CD14-positive monocyte (primary cell): Measurements from ENCODE around the gene LINC00237. TPM values are rescaled to one million over a fixed set of nuclear protein-coding genes. Genes with fewer than 3 reads are reported as not detected.

ENCODE experiments used
- DNase-seq, 3 donors: peaks; one replicate each; pipeline ENCODE4 v3.0.0-alpha.2; 2011 to 2022
- H2AFZ ChIP-seq: 2 replicates; pipeline ENCODE4 v1.6.0; 2012; ENCODE audit warnings: mild to moderate bottlenecking, low read depth, low read length, inconsistent platforms; ENCODE audit not compliant: insufficient read depth, poor library complexity, severe bottlenecking
- H3K27ac ChIP-seq, 2 donors: 1 replicate in 1 of 2; 2 replicates in 1 of 2; pipeline ENCODE4 v1.5.1; 2012 to 2013; ENCODE audit warnings: low read length in 2 of 2, control low read depth in 1 of 2, inconsistent platforms in 1 of 2, low read depth in 1 of 2, mild to moderate bottlenecking in 1 of 2
- H3K27me3 ChIP-seq, 2 donors: one replicate each; pipeline versions ENCODE4 v1.6.0 to v1.6.1; 2011 to 2013; ENCODE audit warnings: low read length in 2 of 2; ENCODE audit not compliant: control insufficient read depth in 2 of 2, insufficient read depth in 2 of 2
- H3K36me3 ChIP-seq, 2 donors: replicated peaks in 1 of 2; 1 replicate in 1 of 2; 2 replicates in 1 of 2; pipeline versions ENCODE4 v1.5.1 to v1.6.1; 2012 to 2013; ENCODE audit warnings: low read length in 2 of 2, control low read depth in 1 of 2, inconsistent platforms in 1 of 2, mild to moderate bottlenecking in 1 of 2; ENCODE audit not compliant: insufficient read depth in 2 of 2, control insufficient read depth in 1 of 2
- H3K4me1 ChIP-seq, 2 donors: 1 replicate in 1 of 2; 2 replicates in 1 of 2; pipeline versions ENCODE4 v1.5.1 to v1.6.1; 2012 to 2013; ENCODE audit warnings: low read length in 2 of 2, control low read depth in 1 of 2, inconsistent platforms in 1 of 2, mild to moderate bottlenecking in 1 of 2, moderate library complexity in 1 of 2; ENCODE audit not compliant: insufficient read depth in 2 of 2, control insufficient read depth in 1 of 2
- H3K4me2 ChIP-seq: replicated peaks from 2 replicates; pipeline ENCODE3; 2012; ENCODE audit warnings: low read length, moderate library complexity, mild to moderate bottlenecking; ENCODE audit not compliant: poor library complexity, severe bottlenecking; ENCODE audit errors: extremely low read depth
- H3K4me3 ChIP-seq, 3 experiments: fragments of 200-600 bp in 1 of 3; sonication (generic) in 1 of 3; replicated peaks in 1 of 3; 1 replicate in 2 of 3; 2 replicates in 1 of 3; pipeline ENCODE4 v1.5.1; 2011 to 2013; ENCODE audit warnings: low read length in 3 of 3, mild to moderate bottlenecking in 3 of 3, control low read depth in 2 of 3, low read depth in 2 of 3, inconsistent platforms in 1 of 3, moderate library complexity in 1 of 3
- H3K79me2 ChIP-seq: 2 replicates; pipeline ENCODE4 v1.6.0; 2012; ENCODE audit warnings: mild to moderate bottlenecking, control low read depth, inconsistent platforms, low read length, moderate library complexity; ENCODE audit not compliant: insufficient read depth
- H3K9ac ChIP-seq: 2 replicates; pipeline ENCODE4 v1.6.0; 2017; ENCODE audit warnings: low read length, mild to moderate bottlenecking; ENCODE audit not compliant: insufficient read depth, poor library complexity, severe bottlenecking
- H3K9me3 ChIP-seq, 2 donors: replicated peaks in 1 of 2; 1 replicate in 1 of 2; 2 replicates in 1 of 2; pipeline versions ENCODE4 v1.5.1 to v1.6.1; 2012 to 2013; ENCODE audit warnings: low read length in 2 of 2, control low read depth in 1 of 2; ENCODE audit not compliant: control insufficient read depth in 1 of 2, insufficient read depth in 1 of 2
- H4K20me1 ChIP-seq: 2 replicates; pipeline ENCODE4 v1.6.0; 2012; ENCODE audit warnings: mild to moderate bottlenecking, low read length, control low read depth, moderate library complexity; ENCODE audit not compliant: insufficient read depth
- H3K27ac Mint-ChIP-seq, 7 donors: one replicate each; pipeline ENCODE4 v1.8.0; 2020; ENCODE audit warnings: mild to moderate bottlenecking in 7 of 7, mixed read lengths in 7 of 7, moderate library complexity in 6 of 7, inconsistent platforms in 2 of 7
- H3K27me3 Mint-ChIP-seq, 3 donors: one replicate each; pipeline ENCODE4 v1.8.0; 2021 to 2022; ENCODE audit warnings: low read depth in 3 of 3, mild to moderate bottlenecking in 3 of 3, mixed read lengths in 3 of 3, moderate library complexity in 3 of 3, inconsistent platforms in 1 of 3
- H3K36me3 Mint-ChIP-seq, 2 donors: one replicate each; pipeline ENCODE4 v1.8.0; 2020; ENCODE audit warnings: mixed read lengths in 2 of 2, inconsistent platforms in 1 of 2, mild to moderate bottlenecking in 1 of 2
- H3K4me1 Mint-ChIP-seq: one replicate; pipeline ENCODE4 v1.8.0; 2020; ENCODE audit warnings: mild to moderate bottlenecking, mixed read lengths
- H3K4me3 Mint-ChIP-seq, 2 donors: one replicate each; pipeline ENCODE4 v1.8.0; 2020; ENCODE audit warnings: mild to moderate bottlenecking in 2 of 2, mixed read lengths in 2 of 2, moderate library complexity in 1 of 2
- H3K9me3 Mint-ChIP-seq, 7 donors: one replicate each; pipeline ENCODE4 v1.8.0; 2020 to 2022; ENCODE audit warnings: mixed read lengths in 7 of 7, mild to moderate bottlenecking in 6 of 7, moderate library complexity in 6 of 7, inconsistent platforms in 2 of 7
- WGBS: methylation state at CpG from one replicate; pipeline ENCODE4 v1.1.5; 2013; ENCODE audit warnings: missing lambda C conversion rate; ENCODE audit not compliant: insufficient coverage; 5-methylcytosine and 5-hydroxymethylcytosine counted together
- intact Hi-C, 2 donors: fragments of 100-400 bp; cut with micrococcal nuclease; formaldehyde crosslinking; loops; one replicate each; pipeline versions ENCODE4 v1.15.0 to v1.15.1; 2023
- polyA plus RNA-seq, 3 donors: library from polyadenylated mRNA; depleted of rRNA in 1 of 3; unstranded in 2 of 3; stranded (reverse) in 1 of 3; fragments of 300-500 nt in 2 of 3; fragments of >200 nt in 1 of 3; fragmentation: Illumina TruSeq in 2 of 3; gene quantifications; 1 replicate in 2 of 3; 2 replicates in 1 of 3; pipeline ENCODE4 v1.2.3, GENCODE V29; 2012 to 2021
- TF ChIP-seq, protein P1 (sequence below): fragments of 200-600 bp; IDR thresholded peaks from one replicate; pipeline ENCODE4 v1.8.0; 2022; ENCODE audit warnings: antibody characterized with exemption, mild to moderate bottlenecking

Gene LINC00237
- polyA plus RNA-seq, 3 donors: 0.31 to 0.39 TPM; not detected in 1

DNA sequence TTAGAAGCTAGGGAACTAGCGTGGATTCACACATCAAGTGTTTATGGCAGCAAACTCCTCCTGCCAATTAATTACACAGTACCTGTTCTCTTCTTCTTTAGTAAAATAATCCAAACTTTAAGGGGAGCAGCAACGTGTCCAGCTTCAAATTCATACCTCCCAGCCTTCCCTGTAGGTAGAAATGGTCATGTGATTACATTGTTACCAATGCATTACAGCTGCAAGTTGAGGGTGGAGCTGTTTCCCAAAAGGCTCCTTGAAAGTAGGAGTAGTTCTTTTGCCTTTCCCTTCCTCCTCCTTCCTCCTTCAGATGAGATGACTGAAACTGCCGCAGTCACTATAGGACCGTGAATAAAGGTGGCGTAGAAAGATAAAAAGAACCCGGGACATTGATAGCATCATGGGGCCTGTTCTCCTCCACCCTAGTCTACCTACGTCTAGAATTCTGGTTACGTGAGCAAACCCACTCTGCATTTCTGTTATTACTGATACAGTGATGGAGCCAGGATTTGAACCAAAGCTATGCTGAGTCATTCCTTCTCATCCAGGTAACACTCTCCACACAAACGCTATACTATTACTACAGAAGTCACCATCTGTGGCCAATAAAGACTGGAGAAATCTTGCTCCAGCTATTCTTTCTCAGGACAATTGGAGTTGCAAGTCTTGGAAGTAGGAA, 18.2 kb downstream of the LINC00237 start:
- H3K36me3 ChIP-seq: no peaks in the 10 kb centered on the region
- H3K4me3 Mint-ChIP-seq: no peak overlapping the region
- H3K4me3 ChIP-seq: no peak overlapping the region
- peaks cover 17 to 19% of the 10 kb centered on the region in 2 donors for H3K4me1 ChIP-seq
- WGBS: 93% methylated on average over 3 of the region's 9 CpGs
- peaks cover 29 to 33% of the 10 kb centered on the region in 2 donors for H3K27me3 ChIP-seq
- no peaks in the 10 kb centered on the region for H3K36me3 Mint-ChIP-seq
- H3K27me3 Mint-ChIP-seq: peaks cover 33 to 39% (median 37%) of the 10 kb centered on the region in 3 donors
- H3K27ac Mint-ChIP-seq: no peak overlapping the region
- H4K20me1 ChIP-seq: no peaks in the 10 kb centered on the region
- no peaks in the 10 kb centered on the region for H3K9me3 Mint-ChIP-seq
- H3K4me2 ChIP-seq: no peak overlapping the region
- intact Hi-C loops: no loop called here
- H3K9ac ChIP-seq: no peak overlapping the region
- no peak overlapping the region for H3K27ac ChIP-seq
- TF ChIP-seq, protein P1, sequence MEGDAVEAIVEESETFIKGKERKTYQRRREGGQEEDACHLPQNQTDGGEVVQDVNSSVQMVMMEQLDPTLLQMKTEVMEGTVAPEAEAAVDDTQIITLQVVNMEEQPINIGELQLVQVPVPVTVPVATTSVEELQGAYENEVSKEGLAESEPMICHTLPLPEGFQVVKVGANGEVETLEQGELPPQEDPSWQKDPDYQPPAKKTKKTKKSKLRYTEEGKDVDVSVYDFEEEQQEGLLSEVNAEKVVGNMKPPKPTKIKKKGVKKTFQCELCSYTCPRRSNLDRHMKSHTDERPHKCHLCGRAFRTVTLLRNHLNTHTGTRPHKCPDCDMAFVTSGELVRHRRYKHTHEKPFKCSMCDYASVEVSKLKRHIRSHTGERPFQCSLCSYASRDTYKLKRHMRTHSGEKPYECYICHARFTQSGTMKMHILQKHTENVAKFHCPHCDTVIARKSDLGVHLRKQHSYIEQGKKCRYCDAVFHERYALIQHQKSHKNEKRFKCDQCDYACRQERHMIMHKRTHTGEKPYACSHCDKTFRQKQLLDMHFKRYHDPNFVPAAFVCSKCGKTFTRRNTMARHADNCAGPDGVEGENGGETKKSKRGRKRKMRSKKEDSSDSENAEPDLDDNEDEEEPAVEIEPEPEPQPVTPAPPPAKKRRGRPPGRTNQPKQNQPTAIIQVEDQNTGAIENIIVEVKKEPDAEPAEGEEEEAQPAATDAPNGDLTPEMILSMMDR: no peak
- no peak for DNase-seq
- H2AFZ ChIP-seq: no peak overlapping the region
- H3K9me3 ChIP-seq: no peaks in the 10 kb centered on the region
- no peaks in the 10 kb centered on the region for H3K79me2 ChIP-seq
- peaks cover 21% of the 10 kb centered on the region for H3K4me1 Mint-ChIP-seq

DNA sequence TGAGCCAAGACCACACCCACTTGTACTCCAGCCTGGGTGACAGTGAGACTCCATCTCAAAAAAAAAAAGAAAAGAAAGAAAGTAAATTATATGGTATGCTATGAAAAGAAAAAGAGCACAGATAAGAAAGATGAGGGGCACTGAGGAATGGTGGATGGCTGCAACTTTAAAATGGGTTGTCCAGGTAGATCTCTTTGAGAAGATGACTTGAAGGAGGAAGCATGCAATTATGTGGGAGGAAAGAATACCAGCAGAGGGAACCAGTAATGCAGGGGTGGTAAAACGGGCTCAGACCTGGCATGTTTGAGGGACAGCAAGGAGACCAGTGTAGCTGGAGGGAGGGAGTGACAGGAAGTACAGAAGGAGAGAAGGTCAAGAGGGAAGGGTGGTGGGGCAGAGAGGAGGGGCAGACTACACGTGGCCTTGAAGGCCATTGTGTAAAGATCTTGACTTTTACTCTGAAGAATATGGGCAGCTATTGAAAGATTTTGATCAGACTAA, 22.3 kb downstream of the LINC00237 start:
- TF ChIP-seq, protein P1: no peak
- H3K27me3 Mint-ChIP-seq: peaks cover 38 to 43% (median 38%) of the 10 kb centered on the region in 3 donors
- DNase-seq: no peak
- H2AFZ ChIP-seq: no peak overlapping the region
- H3K4me3 ChIP-seq: no peak overlapping the region
- no peak overlapping the region for H3K9ac ChIP-seq
- no peaks in the 10 kb centered on the region for H3K9me3 ChIP-seq
- no peak overlapping the region for H3K27ac Mint-ChIP-seq
- H3K9me3 Mint-ChIP-seq: peaks cover 0 to 1% (median 0%) of the 10 kb centered on the region in 7 donors
- peaks cover 3% of the 10 kb centered on the region for H3K4me1 Mint-ChIP-seq
- WGBS: 21% methylated on average over 2 of the region's 2 CpGs
- intact Hi-C loops: no loop called here
- H3K4me3 Mint-ChIP-seq: no peak overlapping the region
- H3K27ac ChIP-seq: no peak overlapping the region
- no peaks in the 10 kb centered on the region for H3K79me2 ChIP-seq
- H3K4me2 ChIP-seq: no peak overlapping the region
- peaks cover 13 to 20% of the 10 kb centered on the region in 2 donors for H3K27me3 ChIP-seq
- no peaks in the 10 kb centered on the region for H3K36me3 Mint-ChIP-seq
- H4K20me1 ChIP-seq: no peaks in the 10 kb centered on the region
- H3K4me1 ChIP-seq: no peaks in the 10 kb centered on the region
- no peaks in the 10 kb centered on the region for H3K36me3 ChIP-seq
